K562 (cell line): Measurements from ENCODE around the gene PCDHGC4. TPM values are rescaled to one million over a fixed set of nuclear protein-coding genes. Genes with fewer than 3 reads are reported as not detected.

ENCODE experiments used
- EGR1 ChIP-seq: fragments of 450-650 bp; conservative IDR thresholded peaks from 2 replicates; pipeline ENCODE4 v1.6.1; 2017; ENCODE audit warnings: mild to moderate bottlenecking
- GATAD2B ChIP-seq: fragments of 450-650 bp; IDR thresholded peaks from 2 replicates; pipeline ENCODE4 v1.6.1; 2017; ENCODE audit warnings: mild to moderate bottlenecking, borderline replicate concordance
- HMG20B ChIP-seq: fragments of 250-450 bp; sonication (Bioruptor Pico); IDR thresholded peaks from 2 replicates; pipeline ENCODE4 v1.5.0; 2021; ENCODE audit warnings: mild to moderate bottlenecking
- IRF1 ChIP-seq: sonication (generic); formaldehyde crosslinking; IDR thresholded peaks from 2 replicates; pipeline ENCODE4 v1.8.0; 2022; ENCODE audit warnings: missing genetic modification reagents, mild to moderate bottlenecking, borderline replicate concordance
- MLLT1 ChIP-seq, 2 experiments: fragments of 450-650 bp; IDR thresholded peaks; 2 replicates each; pipeline ENCODE4 v1.6.1; 2016
- MLX ChIP-seq, 2 experiments: fragments of 450-650 bp in 1 of 2; sonication (generic) in 1 of 2; formaldehyde crosslinking; conservative IDR thresholded peaks; 2 replicates each; pipeline versions ENCODE4 v1.4.0 to v1.8.1; 2020 to 2022; ENCODE audit warnings: mild to moderate bottlenecking in 1 of 2, missing genetic modification reagents in 1 of 2
- MYBL2 ChIP-seq, 2 experiments: fragments of 450-650 bp in 1 of 2; sonication (generic) in 1 of 2; formaldehyde crosslinking in 1 of 2; IDR thresholded peaks; 2 replicates each; pipeline versions ENCODE4 v1.6.1 to v1.8.1; 2017 to 2022; ENCODE audit warnings: borderline replicate concordance in 1 of 2, inconsistent platforms in 1 of 2, low read depth in 1 of 2, mild to moderate bottlenecking in 1 of 2, missing genetic modification reagents in 1 of 2, moderate library complexity in 1 of 2
- POLR2H ChIP-seq: IDR thresholded peaks from 2 replicates; pipeline ENCODE4 v1.6.1; 2016; ENCODE audit warnings: missing genetic modification characterization, low read depth, mild to moderate bottlenecking, control low read depth, missing compliant biosample characterization, moderate library complexity
- POLR3A ChIP-seq: IDR thresholded peaks from 2 replicates; pipeline ENCODE4 v1.6.1; 2011; ENCODE audit warnings: borderline replicate concordance, mild to moderate bottlenecking, moderate library complexity; ENCODE audit not compliant: insufficient read length, insufficient read depth; ENCODE audit errors: extremely low read depth
- STAT6 ChIP-seq: sonication (generic); formaldehyde crosslinking; IDR thresholded peaks from 2 replicates; pipeline ENCODE4 v1.8.1; 2023; ENCODE audit warnings: mild to moderate bottlenecking, missing genetic modification reagents
- ZBTB11 ChIP-seq, 3 experiments: fragments of 200-800 bp in 1 of 3; fragments of 250-450 bp in 1 of 3; fragments of 450-650 bp in 1 of 3; sonication (Bioruptor Pico) in 1 of 3; sonication (Bioruptor generic) in 1 of 3; formaldehyde crosslinking in 1 of 3; IDR thresholded peaks; 2 replicates each; pipeline versions ENCODE4 v1.6.1 to v1.8.0; 2016 to 2022; ENCODE audit warnings: mild to moderate bottlenecking in 2 of 3, missing genetic modification characterization in 2 of 3, missing compliant biosample characterization in 1 of 3, moderate library complexity in 1 of 3
- ZNF217 ChIP-seq: sonication (generic); formaldehyde crosslinking; IDR thresholded peaks from 2 replicates; pipeline ENCODE4 v1.8.0; 2022; ENCODE audit warnings: mild to moderate bottlenecking, missing genetic modification reagents
- polyA plus RNA-seq, 8 experiments: library from polyadenylated mRNA; depleted of rRNA in 4 of 8; stranded (reverse) in 5 of 8; unstranded in 3 of 8; fragments of >200 nt; fragmentation: Nextera tagmentation in 2 of 8; fragmentation: Illumina TruSeq in 1 of 8; extraction: Ambion mirVana in 2 of 8; extraction: Trizol in 1 of 8; gene quantifications; 2 replicates each; pipeline versions ENCODE4 v1.2.1 to v1.2.3, GENCODE V29; 2011 to 2014; ENCODE audit warnings: inconsistent platforms in 1 of 8, missing spikeins in 1 of 8
- total RNA-seq, 7 experiments: library from RNA; depleted of rRNA in 6 of 7; stranded (reverse); fragments of >200 nt in 6 of 7; fragmentation: Illumina TruSeq in 2 of 7; extraction: Trizol in 2 of 7; gene quantifications; 2 replicates each; pipeline versions ENCODE4 v1.2.1 to v1.2.3, GENCODE V29; 2011 to 2021; ENCODE audit warnings: low replicate concordance in 1 of 7

The PCDHGC4 gene
- total and polyA plus RNA-seq, 9 of the 15 experiments (the other 6 are each of a cell fraction or from before 2014, with no cell fraction given) = 0.05 TPM; not detected in 8

GRCh38 chr5:141521244-141521781, 36.5 kb downstream of the PCDHGC4 start (continued):
- TF ChIP-seq ZBTB11 (CRISPR knock-in tag; IDR thresholded peaks at IDR 0.05) = no peak
- no peak for TF ChIP-seq ZNF217 (CRISPR knock-in tag)
- no peak for TF ChIP-seq GATAD2B
- no peak for TF ChIP-seq EGR1
- TF ChIP-seq STAT6 (CRISPR knock-in tag) = no peak
- TF ChIP-seq MYBL2 (IDR thresholded peaks at IDR 0.05; ENCODE audit: low read depth) = no peak
- TF ChIP-seq MYBL2 (CRISPR knock-in tag; IDR thresholded peaks at IDR 0.05; ENCODE audit: borderline replicate concordance) = no peak
- peak in 1 of 2 experiments; percentile 71; a peak in 1 of 4 replicates for TF ChIP-seq MLLT1 (IDR thresholded peaks at IDR 0.05)
- TF ChIP-seq POLR2H (tag) = no peak
- no peak for TF ChIP-seq POLR3A
- TF ChIP-seq IRF1 (CRISPR knock-in tag) = no peak
- no peak for TF ChIP-seq MLX (CRISPR knock-in tag; conservative IDR thresholded peaks at IDR 0.05)
- TF ChIP-seq HMG20B (CRISPR knock-in tag) = no peak
